Pancreas (tissue), 10 donors: ENCODE measurements around the gene RSPH1. TPM values are rescaled to one million over a fixed set of nuclear protein-coding genes. Genes with fewer than 3 reads are reported as not detected.

ENCODE experiments used
- ATAC-seq, 4 donors: fragments of 200-7000 bp; cut with Tn5 transposase; one replicate each; pipeline versions ENCODE4 v1.8.0 to v1.9.1; 2020; ENCODE audit warnings: mild to moderate bottlenecking in 4 of 4, moderate library complexity in 4 of 4
- DNase-seq, 6 donors: peaks; one replicate each; pipeline ENCODE4 v3.0.0-alpha.2; 2020
- FAIRE-seq: peaks from 2 replicates; lab custom pipeline; 2012; peaks lifted over from hg19 to GRCh38; lab: Jason Lieb, UNC
- H3K27ac ChIP-seq, 4 donors: fragments of 200-600 bp; sonication (generic); 1 replicate in 3 of 4; 2 replicates in 1 of 4; pipeline versions ENCODE4 v1.5.0 to v1.8.0; 2020
- H3K27me3 ChIP-seq, 4 donors: fragments of 200-600 bp; one replicate each; pipeline ENCODE4 v1.8.0; 2021
- H3K36me3 ChIP-seq, 3 donors: fragments of 200-600 bp; sonication (generic) in 1 of 3; one replicate each; pipeline versions ENCODE4 v1.5.0 to v1.8.0; 2020 to 2021
- H3K4me1 ChIP-seq, 3 donors: fragments of 200-600 bp; one replicate each; pipeline ENCODE4 v1.8.0; 2021
- H3K4me3 ChIP-seq, 4 donors: fragments of 200-600 bp; sonication (generic) in 2 of 4; one replicate each; pipeline versions ENCODE4 v1.5.0 to v1.8.0; 2020 to 2021
- H3K9me3 ChIP-seq, 4 donors: fragments of 200-600 bp; one replicate each; pipeline ENCODE4 v1.8.0; 2021
- CTCF ChIP-seq, 4 donors: fragments of 200-600 bp; sonication (generic) in 3 of 4; IDR thresholded peaks; one replicate each; pipeline versions ENCODE4 v1.5.0 to v1.8.0; 2021; ENCODE audit warnings: antibody characterized with exemption in 4 of 4
- WGBS, 2 donors: extraction: QIAGEN DNeasy Blood & Tissue Kit; methylation state at CpG; one replicate each; pipeline ENCODE4 v1.1.7; 2013; 5-methylcytosine and 5-hydroxymethylcytosine counted together
- intact Hi-C, 3 donors: fragments of 100-400 bp; cut with DNase I; formaldehyde crosslinking; loops; one replicate each; pipeline versions ENCODE4 v1.11.1 to v1.14.2; 2022
- polyA plus RNA-seq, 2 donors: library from polyadenylated mRNA; stranded (reverse); fragments of 200-250 nt; gene quantifications; one replicate each; pipeline ENCODE4 v1.2.3, GENCODE V29; 2013
- total RNA-seq, 6 donors: library from RNA; stranded (reverse); fragmentation: NEBNext Ultra II Directional in 4 of 6; extraction: Animal tissue kit (Norgen Biotek cat#: 25700) in 4 of 6; gene quantifications; one replicate each; pipeline versions ENCODE4 v1.2.1 to v1.2.4, GENCODE V29; 2021 to 2023
- donor health status: healthy with polysubstance abuse.
- donor health status: DM: no; HTN: no; CAD: no; lungs with moderate emphysema.
- donor health status: DM: no; HTN: no; CAD: no.
- donor health status: control.
- donor health status: control.
- donor health status: Bipolar disorder and iron deficiency.
- donor health status: DM: yes; HTN: yes; CAD: no.
- donor health status: DM: no; HTN: no; CAD: no.
- donor health status: DM: no; HTN: no; CAD: no.
- donor health status: DM: yes; HTN: yes; CAD: no.

RSPH1 gene
- total and polyA plus RNA-seq, 8 donors = 0.94 to 5.0 (median 2.1) TPM

- intact Hi-C loops = no loop called here
- TF ChIP-seq CTCF (IDR thresholded peaks at IDR 0.05) = no peak
- no peaks in the 10 kb centered on the region for H3K9me3 ChIP-seq
- ATAC-seq (peak in 2 of 4 donors; percentile 24 to 25), FAIRE-seq (no peak), DNase-seq (no peak)
- no peaks in the 10 kb centered on the region for H3K36me3 ChIP-seq
- no peak overlapping the region for H3K4me3 ChIP-seq
- peaks cover 22 to 34% (median 33%) of the 10 kb centered on the region in 3 donors for H3K4me1 ChIP-seq
- WGBS, 2 donors = 77 to 81% methylated on average over 14 of the region's 14 CpGs
- H3K27me3 ChIP-seq = no peaks in the 10 kb centered on the region
- no peak overlapping the region for H3K27ac ChIP-seq
These were observed 35.4 kb downstream of the RSPH1 start for GRCh38 chr21:42460391-42461184.

GRCh38 chr21:42459546-42460215, 36.3 kb downstream of the RSPH1 start:
- 78 to 81% methylated on average over 11 of the region's 11 CpGs for WGBS, 2 donors
- TF ChIP-seq CTCF (IDR thresholded peaks at IDR 0.05) = no peak
- intact Hi-C loops = no loop called here
- no peaks in the 10 kb centered on the region for H3K9me3 ChIP-seq
- no peak overlapping the region for H3K4me3 ChIP-seq
- no peaks in the 10 kb centered on the region for H3K36me3 ChIP-seq
- peak overlapping the region in 2 of 4 donors; percentile 10 to 13 for H3K27ac ChIP-seq
- H3K27me3 ChIP-seq = no peaks in the 10 kb centered on the region
- no peak for ATAC-seq
- peaks cover 14 to 27% (median 24%) of the 10 kb centered on the region in 3 donors for H3K4me1 ChIP-seq
- DNase-seq = no peak
- no peak for FAIRE-seq

- Histone ChIP-seq H3K27me3 (no peaks in the 10 kb centered on the region), H3K9me3 (no peaks in the 10 kb centered on the region), H3K27ac (peak overlapping the region in 2 of 4 donors; percentile 10 to 13), H3K4me3 (no peak overlapping the region), H3K4me1 (peaks cover 8 to 24% (median 23%) of the 10 kb centered on the region in 3 donors), H3K36me3 (no peaks in the 10 kb centered on the region)
- TF ChIP-seq CTCF (IDR thresholded peaks at IDR 0.05) = no peak
- intact Hi-C loops = no loop called here
- FAIRE-seq (no peak), DNase-seq (no peak), ATAC-seq (no peak)
- 79 to 80% methylated on average over 1 of the region's 1 CpG for WGBS, 2 donors
These were observed 37.0 kb downstream of the RSPH1 start for GRCh38 chr21:42459082-42459460.

- Histone ChIP-seq H3K27me3 (no peaks in the 10 kb centered on the region), H3K4me3 (no peak overlapping the region), H3K4me1 (peaks cover 0 to 10% (median 8%) of the 10 kb centered on the region in 3 donors), H3K27ac (no peak overlapping the region), H3K9me3 (no peaks in the 10 kb centered on the region), H3K36me3 (no peaks in the 10 kb centered on the region)
- no peak for DNase-seq
- intact Hi-C loops = no loop called here
- 88 to 93% methylated on average over 8 of the region's 8 CpGs for WGBS, 2 donors
- no peak for TF ChIP-seq CTCF (IDR thresholded peaks at IDR 0.05)
- no peak for ATAC-seq
- no peak for FAIRE-seq
These were observed 39.6 kb downstream of the RSPH1 start for GRCh38 chr21:42456457-42456856.
